ENCODE measurements around the gene ECM1.

Gene ECM1

DNA sequence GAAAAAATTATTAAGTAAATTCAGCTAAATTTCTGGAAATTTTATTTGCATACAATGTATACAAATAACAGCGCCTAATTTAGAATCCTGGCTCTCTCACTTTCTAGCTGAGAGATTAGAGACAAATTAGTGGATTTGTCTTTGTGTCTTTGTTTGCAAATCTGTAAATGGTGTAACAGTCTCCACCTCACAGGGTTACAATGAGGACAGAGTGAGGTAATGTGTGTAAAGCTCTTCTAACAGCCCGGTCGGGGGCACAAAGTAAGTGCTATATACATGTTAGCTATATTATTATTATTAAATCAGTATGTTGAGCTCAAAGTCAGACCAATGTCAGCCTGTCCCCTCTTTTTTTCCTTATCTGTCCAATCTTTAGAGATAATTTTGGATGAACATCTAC, 36.3 kb downstream of the ECM1 start:
- TF ChIP-seq, protein P1, sequence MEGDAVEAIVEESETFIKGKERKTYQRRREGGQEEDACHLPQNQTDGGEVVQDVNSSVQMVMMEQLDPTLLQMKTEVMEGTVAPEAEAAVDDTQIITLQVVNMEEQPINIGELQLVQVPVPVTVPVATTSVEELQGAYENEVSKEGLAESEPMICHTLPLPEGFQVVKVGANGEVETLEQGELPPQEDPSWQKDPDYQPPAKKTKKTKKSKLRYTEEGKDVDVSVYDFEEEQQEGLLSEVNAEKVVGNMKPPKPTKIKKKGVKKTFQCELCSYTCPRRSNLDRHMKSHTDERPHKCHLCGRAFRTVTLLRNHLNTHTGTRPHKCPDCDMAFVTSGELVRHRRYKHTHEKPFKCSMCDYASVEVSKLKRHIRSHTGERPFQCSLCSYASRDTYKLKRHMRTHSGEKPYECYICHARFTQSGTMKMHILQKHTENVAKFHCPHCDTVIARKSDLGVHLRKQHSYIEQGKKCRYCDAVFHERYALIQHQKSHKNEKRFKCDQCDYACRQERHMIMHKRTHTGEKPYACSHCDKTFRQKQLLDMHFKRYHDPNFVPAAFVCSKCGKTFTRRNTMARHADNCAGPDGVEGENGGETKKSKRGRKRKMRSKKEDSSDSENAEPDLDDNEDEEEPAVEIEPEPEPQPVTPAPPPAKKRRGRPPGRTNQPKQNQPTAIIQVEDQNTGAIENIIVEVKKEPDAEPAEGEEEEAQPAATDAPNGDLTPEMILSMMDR (conservative IDR thresholded peaks at IDR 0.05; ENCODE audit: low read depth, low read length) = no peak
- H3K9ac ChIP-seq = no peak overlapping the region
- no peak overlapping the region for H3K4me2 ChIP-seq
- peaks cover 12% of the 10 kb centered on the region for H3K4me1 ChIP-seq (ENCODE audit: low read depth, poor library complexity, severe bottlenecking)
- no peak overlapping the region for H2AFZ ChIP-seq (ENCODE audit: low read depth)
- no peaks in the 10 kb centered on the region for H3K36me3 ChIP-seq (ENCODE audit: insufficient read depth)
- no peak overlapping the region for H3K27ac ChIP-seq
- no peak overlapping the region for H3K4me3 ChIP-seq (IDR thresholded peaks at IDR 0.05; ENCODE audit: insufficient read depth, low read depth, low read length)
- no peaks in the 10 kb centered on the region for H4K20me1 ChIP-seq (ENCODE audit: insufficient read depth)
- H3K79me2 ChIP-seq (ENCODE audit: insufficient read depth, low read depth) = no peaks in the 10 kb centered on the region
- H3K27me3 ChIP-seq (ENCODE audit: insufficient read depth, low read depth) = no peaks in the 10 kb centered on the region; the same call in 1 of the 2 replicates

DNA sequence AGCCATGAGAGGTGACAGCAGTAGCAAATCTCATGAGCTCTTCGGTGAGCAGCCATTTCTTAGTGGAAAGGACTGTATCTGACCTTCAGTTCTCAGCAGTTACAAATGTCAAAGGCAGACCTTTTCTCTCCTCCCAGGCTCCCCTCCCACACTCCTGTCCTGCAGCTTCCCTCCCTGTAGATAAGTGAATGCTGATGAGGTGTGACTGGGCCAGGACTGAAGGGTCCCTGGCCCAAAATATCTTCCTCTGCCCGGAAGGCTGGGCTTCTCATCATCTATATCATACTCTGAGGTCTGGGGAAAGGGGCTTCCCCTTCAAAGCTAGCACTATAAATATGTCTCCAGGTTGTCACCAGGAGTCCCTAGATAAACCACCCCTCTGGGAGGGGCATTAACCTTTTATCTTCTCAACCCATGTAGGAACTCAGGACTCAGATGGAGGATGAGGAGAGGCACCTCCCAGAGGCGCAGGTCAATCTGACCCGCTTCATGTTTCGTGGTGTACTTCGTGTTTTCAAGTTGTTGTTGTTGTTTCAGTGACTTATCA, 37.6 kb downstream of the ECM1 start:
- H3K4me2 ChIP-seq = no peak overlapping the region
- TF ChIP-seq, protein P1 (conservative IDR thresholded peaks at IDR 0.05; ENCODE audit: low read depth, low read length) = no peak
- H3K27ac ChIP-seq = no peak overlapping the region
- H3K4me3 ChIP-seq (IDR thresholded peaks at IDR 0.05; ENCODE audit: insufficient read depth, low read depth, low read length) = no peak overlapping the region
- H3K4me1 ChIP-seq (ENCODE audit: low read depth, poor library complexity, severe bottlenecking) = peaks cover 12% of the 10 kb centered on the region
- no peaks in the 10 kb centered on the region for H3K36me3 ChIP-seq (ENCODE audit: insufficient read depth)
- peaks cover 11% of the 10 kb centered on the region for H3K27me3 ChIP-seq (ENCODE audit: insufficient read depth, low read depth)
- H3K79me2 ChIP-seq (ENCODE audit: insufficient read depth, low read depth) = no peaks in the 10 kb centered on the region
- H4K20me1 ChIP-seq (ENCODE audit: insufficient read depth) = no peaks in the 10 kb centered on the region
- H3K9ac ChIP-seq = no peak overlapping the region
- H2AFZ ChIP-seq (ENCODE audit: low read depth) = no peak overlapping the region

GRCh38 chr1:150546294-150546937, 38.5 kb downstream of the ECM1 start:
- H3K36me3 ChIP-seq (ENCODE audit: insufficient read depth) = no peaks in the 10 kb centered on the region
- H2AFZ ChIP-seq (ENCODE audit: low read depth) = no peak overlapping the region
- no peaks in the 10 kb centered on the region for H3K79me2 ChIP-seq (ENCODE audit: insufficient read depth, low read depth)
- H3K4me2 ChIP-seq = no peak overlapping the region
- H3K4me3 ChIP-seq (IDR thresholded peaks at IDR 0.05; ENCODE audit: insufficient read depth, low read depth, low read length) = no peak overlapping the region
- peaks cover 12% of the 10 kb centered on the region for H3K4me1 ChIP-seq (ENCODE audit: low read depth, poor library complexity, severe bottlenecking)
- TF ChIP-seq, protein P1 (conservative IDR thresholded peaks at IDR 0.05; ENCODE audit: low read depth, low read length) = no peak
- H4K20me1 ChIP-seq (ENCODE audit: insufficient read depth) = no peaks in the 10 kb centered on the region
- peaks cover 20% of the 10 kb centered on the region for H3K27me3 ChIP-seq (ENCODE audit: insufficient read depth, low read depth)
- no peak overlapping the region for H3K9ac ChIP-seq
- H3K27ac ChIP-seq = no peak overlapping the region

GRCh38 chr1:150548324-150548631, 40.4 kb downstream of the ECM1 start:
- no peaks in the 10 kb centered on the region for H4K20me1 ChIP-seq (ENCODE audit: insufficient read depth)
- peak overlapping the region; percentile 87 for H3K4me2 ChIP-seq
- peak overlapping the region; percentile 99 for H2AFZ ChIP-seq (ENCODE audit: low read depth)
- no peaks in the 10 kb centered on the region for H3K36me3 ChIP-seq (ENCODE audit: insufficient read depth)
- H3K9ac ChIP-seq = peak overlapping the region; percentile 36
- no peaks in the 10 kb centered on the region for H3K79me2 ChIP-seq (ENCODE audit: insufficient read depth, low read depth)
- H3K4me3 ChIP-seq (IDR thresholded peaks at IDR 0.05; ENCODE audit: insufficient read depth, low read depth, low read length) = peak overlapping the region; percentile 100
- no peak overlapping the region; the same call in 1 of the 2 replicates for H3K27ac ChIP-seq
- peaks cover 12% of the 10 kb centered on the region for H3K4me1 ChIP-seq (ENCODE audit: low read depth, poor library complexity, severe bottlenecking)
- TF ChIP-seq, protein P1 (conservative IDR thresholded peaks at IDR 0.05; ENCODE audit: low read depth, low read length) = no peak
- peaks cover 27% of the 10 kb centered on the region for H3K27me3 ChIP-seq (ENCODE audit: insufficient read depth, low read depth)
